Endothelial cell of umbilical vein (primary cell): Measurements from ENCODE around the gene RPL6.

Source experiments
- EZH2 ChIP-seq: IDR thresholded peaks from 2 replicates; pipeline ENCODE4 v1.6.1; 2012; ENCODE audit warnings: borderline replicate concordance, low read depth, mild to moderate bottlenecking, moderate library complexity, low read length, inconsistent platforms; ENCODE audit not compliant: severe bottlenecking
- POLR2AphosphoS5 ChIP-seq: IDR thresholded peaks from 2 replicates; pipeline ENCODE4 v1.6.1; 2012; ENCODE audit warnings: low read depth, mild to moderate bottlenecking, control low read depth, low read length, moderate library complexity; ENCODE audit not compliant: insufficient read depth
- TF ChIP-seq, protein P1 (sequence below), 2 donors: IDR thresholded peaks; 1 replicate in 1 of 2; 2 replicates in 1 of 2; pipeline ENCODE4 v1.5.1; 2011; ENCODE audit warnings: low read length in 2 of 2, mild to moderate bottlenecking in 2 of 2, moderate library complexity in 2 of 2, control low read depth in 1 of 2, inconsistent platforms in 1 of 2, low read depth in 1 of 2; ENCODE audit not compliant: insufficient read depth in 1 of 2; ENCODE audit errors: extremely low read depth in 1 of 2

DNA sequence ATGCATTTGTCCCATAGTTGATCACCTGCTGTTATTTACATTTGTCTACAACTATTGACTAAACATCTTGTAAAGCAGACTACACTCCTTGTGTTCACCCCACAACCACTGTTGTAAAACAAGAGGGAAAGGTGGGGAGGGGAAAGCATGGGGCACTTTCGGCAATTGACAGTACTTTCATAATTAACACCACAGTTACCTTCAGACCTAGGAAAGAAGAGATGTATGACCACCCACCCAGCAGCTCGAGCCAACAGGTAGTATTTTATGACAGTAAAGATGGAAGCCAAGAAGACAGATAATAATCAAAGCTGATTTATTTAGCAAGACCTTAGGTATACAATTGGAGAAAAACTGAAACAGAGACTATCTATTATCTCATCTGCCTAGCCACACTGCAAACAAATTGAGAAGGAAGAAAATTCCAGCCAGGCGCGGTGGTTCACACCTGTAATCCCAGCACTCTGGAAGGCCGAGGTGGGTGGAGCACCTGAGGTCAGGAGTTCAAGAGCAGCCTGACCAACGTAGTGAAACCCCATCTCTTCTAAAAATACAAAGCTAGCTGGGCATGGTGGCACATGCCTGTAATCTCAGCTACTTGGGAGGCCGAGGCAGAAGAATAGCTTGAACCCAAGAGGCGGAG is 38.4 kb downstream of the RPL6 start:
- TF ChIP-seq, protein P1, sequence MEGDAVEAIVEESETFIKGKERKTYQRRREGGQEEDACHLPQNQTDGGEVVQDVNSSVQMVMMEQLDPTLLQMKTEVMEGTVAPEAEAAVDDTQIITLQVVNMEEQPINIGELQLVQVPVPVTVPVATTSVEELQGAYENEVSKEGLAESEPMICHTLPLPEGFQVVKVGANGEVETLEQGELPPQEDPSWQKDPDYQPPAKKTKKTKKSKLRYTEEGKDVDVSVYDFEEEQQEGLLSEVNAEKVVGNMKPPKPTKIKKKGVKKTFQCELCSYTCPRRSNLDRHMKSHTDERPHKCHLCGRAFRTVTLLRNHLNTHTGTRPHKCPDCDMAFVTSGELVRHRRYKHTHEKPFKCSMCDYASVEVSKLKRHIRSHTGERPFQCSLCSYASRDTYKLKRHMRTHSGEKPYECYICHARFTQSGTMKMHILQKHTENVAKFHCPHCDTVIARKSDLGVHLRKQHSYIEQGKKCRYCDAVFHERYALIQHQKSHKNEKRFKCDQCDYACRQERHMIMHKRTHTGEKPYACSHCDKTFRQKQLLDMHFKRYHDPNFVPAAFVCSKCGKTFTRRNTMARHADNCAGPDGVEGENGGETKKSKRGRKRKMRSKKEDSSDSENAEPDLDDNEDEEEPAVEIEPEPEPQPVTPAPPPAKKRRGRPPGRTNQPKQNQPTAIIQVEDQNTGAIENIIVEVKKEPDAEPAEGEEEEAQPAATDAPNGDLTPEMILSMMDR (IDR thresholded peaks at IDR 0.05; ENCODE audit: extremely low read depth in 1 of 2, insufficient read depth in 1 of 2, low read depth in 1 of 2, low read length in 2 of 2): no peak
- TF ChIP-seq EZH2 (no peak), POLR2AphosphoS5 (no peak)
